Thyroid gland (tissue), 4 donors: ENCODE data around the gene TMEM92.

ENCODE experiments used
- POLR2A ChIP-seq, 2 donors: fragments of 450-650 bp; IDR thresholded peaks; one replicate each; pipeline ENCODE4 v1.6.1; 2017; ENCODE audit warnings: antibody characterized with exemption in 2 of 2, mild to moderate bottlenecking in 2 of 2, moderate library complexity in 1 of 2
- TF ChIP-seq, protein P1 (sequence below), 6 experiments: fragments of 200-600 bp in 3 of 6; fragments of 450-650 bp in 3 of 6; sonication (generic) in 3 of 6; IDR thresholded peaks; one replicate each; pipeline ENCODE4 v1.5.1; 2016 to 2019; ENCODE audit warnings: antibody characterized with exemption in 6 of 6, mild to moderate bottlenecking in 2 of 6, inconsistent platforms in 1 of 6, moderate library complexity in 1 of 6

DNA sequence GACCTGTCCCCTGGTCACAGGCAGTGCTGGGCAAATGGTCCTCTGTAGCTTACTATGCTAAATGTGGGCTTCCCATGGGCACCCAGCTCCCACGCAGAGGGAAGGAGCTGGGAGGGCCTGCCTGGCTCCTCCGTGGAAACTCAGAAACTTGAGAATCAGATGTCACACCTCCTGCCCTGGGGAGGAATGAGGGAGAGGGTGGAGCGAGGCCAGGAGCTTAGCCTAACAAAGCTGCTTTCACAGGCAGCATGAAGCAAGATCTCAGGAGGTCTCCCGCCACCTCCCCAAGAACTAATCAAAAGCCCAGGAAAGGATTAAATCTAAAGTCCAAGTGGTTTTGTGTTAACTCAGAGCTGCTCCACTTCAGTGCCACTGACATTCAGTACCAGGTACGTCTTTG, 38.0 kb downstream of the TMEM92 start:
- TF ChIP-seq, protein P1, sequence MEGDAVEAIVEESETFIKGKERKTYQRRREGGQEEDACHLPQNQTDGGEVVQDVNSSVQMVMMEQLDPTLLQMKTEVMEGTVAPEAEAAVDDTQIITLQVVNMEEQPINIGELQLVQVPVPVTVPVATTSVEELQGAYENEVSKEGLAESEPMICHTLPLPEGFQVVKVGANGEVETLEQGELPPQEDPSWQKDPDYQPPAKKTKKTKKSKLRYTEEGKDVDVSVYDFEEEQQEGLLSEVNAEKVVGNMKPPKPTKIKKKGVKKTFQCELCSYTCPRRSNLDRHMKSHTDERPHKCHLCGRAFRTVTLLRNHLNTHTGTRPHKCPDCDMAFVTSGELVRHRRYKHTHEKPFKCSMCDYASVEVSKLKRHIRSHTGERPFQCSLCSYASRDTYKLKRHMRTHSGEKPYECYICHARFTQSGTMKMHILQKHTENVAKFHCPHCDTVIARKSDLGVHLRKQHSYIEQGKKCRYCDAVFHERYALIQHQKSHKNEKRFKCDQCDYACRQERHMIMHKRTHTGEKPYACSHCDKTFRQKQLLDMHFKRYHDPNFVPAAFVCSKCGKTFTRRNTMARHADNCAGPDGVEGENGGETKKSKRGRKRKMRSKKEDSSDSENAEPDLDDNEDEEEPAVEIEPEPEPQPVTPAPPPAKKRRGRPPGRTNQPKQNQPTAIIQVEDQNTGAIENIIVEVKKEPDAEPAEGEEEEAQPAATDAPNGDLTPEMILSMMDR (IDR thresholded peaks at IDR 0.05), result no peak
- no peak for TF ChIP-seq POLR2A (IDR thresholded peaks at IDR 0.05)
